Panc1 (cell line): ENCODE measurements around the gene TXNRD1. TPM values are rescaled to one million over a fixed set of nuclear protein-coding genes. Genes with fewer than 3 reads are reported as not detected.
A peak's percentile ranks its signal among the peaks of the same experiment; 100 is the strongest.

Experiments
- ATAC-seq: fragments of 200-7000 bp; cut with Tn5 transposase; 2 replicates; pipeline ENCODE4 v1.9.1; 2020; ENCODE audit warnings: mild to moderate bottlenecking, moderate library complexity
- BruUV-seq: library from RNA; stranded (reverse); fragments of 400-500 nt; replicated peaks from 2 replicates; lab custom pipeline; 2021; lab: Mats Ljungman, UMichigan
- CTCF ChIA-PET: fragments of 300-600 bp; sonication (Branson Sonifier 250); formaldehyde crosslinking; loops from one replicate; lab custom pipeline; 2022; ENCODE audit warnings: antibody characterized with exemption; lab: Charles Lee
- POLR2A ChIA-PET: fragments of 300-600 bp; sonication (Branson Sonifier 250); formaldehyde crosslinking; loops from one replicate; lab custom pipeline; 2022; ENCODE audit warnings: antibody characterized with exemption; lab: Charles Lee
- DNase-seq: peaks from one replicate; pipeline ENCODE4 v3.0.0-alpha.2; 2010; ENCODE audit warnings: low read depth, low spot score
- H3K27ac ChIP-seq: 2 replicates; pipeline ENCODE4 v1.5.1; 2011; ENCODE audit warnings: mild to moderate bottlenecking, low read length, inconsistent platforms
- H3K27me3 ChIP-seq: fragments of 200-500 bp; sonication (Bioruptor generic); 2 replicates; pipeline ENCODE4 v1.6.0; 2014; ENCODE audit warnings: low read length, inconsistent platforms; ENCODE audit not compliant: control insufficient read depth, insufficient read depth
- H3K36me3 ChIP-seq: fragments of 200-500 bp; sonication (Bioruptor generic); 2 replicates; pipeline ENCODE4 v1.5.1; 2014; ENCODE audit warnings: inconsistent platforms, mild to moderate bottlenecking, low read length, moderate library complexity; ENCODE audit not compliant: control insufficient read depth, insufficient read depth
- H3K4me1 ChIP-seq: 2 replicates; pipeline ENCODE4 v1.5.1; 2011; ENCODE audit warnings: inconsistent platforms, mild to moderate bottlenecking, low read length, moderate library complexity; ENCODE audit not compliant: control insufficient read depth, insufficient read depth
- H3K4me3 ChIP-seq, 2 experiments: 2 replicates each; pipeline ENCODE4 v1.5.1; 2011 to 2012; ENCODE audit warnings: low read depth in 2 of 2, low read length in 2 of 2, mild to moderate bottlenecking in 2 of 2, inconsistent platforms in 1 of 2, moderate library complexity in 1 of 2
- H3K9me3 ChIP-seq: fragments of 200-500 bp; sonication (Bioruptor generic); 2 replicates; pipeline ENCODE4 v1.5.1; 2014; ENCODE audit warnings: low read depth, mild to moderate bottlenecking, inconsistent platforms, low read length, moderate library complexity; ENCODE audit not compliant: control insufficient read depth, insufficient read depth
- CTCF ChIP-seq: fragments of 450-650 bp; IDR thresholded peaks from 2 replicates; pipeline ENCODE4 v1.5.1; 2017; ENCODE audit warnings: mild to moderate bottlenecking
- POLR2AphosphoS5 ChIP-seq: IDR thresholded peaks from 2 replicates; pipeline ENCODE4 v1.6.1; 2012; ENCODE audit warnings: mild to moderate bottlenecking, low read depth, low read length, moderate library complexity
- REST ChIP-seq, 2 experiments: IDR thresholded peaks; 2 replicates each; pipeline ENCODE4 v1.6.1; 2011 to 2012; ENCODE audit warnings: low read depth in 2 of 2, control low read depth in 1 of 2, low read length in 1 of 2, mild to moderate bottlenecking in 1 of 2, moderate library complexity in 1 of 2; ENCODE audit not compliant: insufficient read depth in 1 of 2
- SIN3A ChIP-seq: IDR thresholded peaks from 2 replicates; pipeline ENCODE4 v1.6.1; 2012; ENCODE audit warnings: low read depth, mild to moderate bottlenecking, low read length, moderate library complexity, borderline replicate concordance; ENCODE audit not compliant: insufficient read depth
- TCF7L2 ChIP-seq: IDR thresholded peaks from 2 replicates; pipeline ENCODE4 v1.6.1; 2011; ENCODE audit warnings: mild to moderate bottlenecking, low read depth, low read length, inconsistent platforms
- in situ Hi-C: cut with HindIII; loops from 2 replicates; pipeline ENCODE4 v1.10.0; 2016; ENCODE audit warnings: low sequenced_read_pairs, low pct_unique_long_range_greater_than_20kb
- intact Hi-C: fragments of 100-400 bp; cut with micrococcal nuclease; formaldehyde crosslinking; loops from one replicate; pipeline ENCODE4 v1.10.0; 2022; ENCODE audit not compliant: unreplicated experiment
- total RNA-seq: library from RNA; stranded (reverse); gene quantifications from one replicate; pipeline ENCODE4 v1.2.1, GENCODE V29; 2021; ENCODE audit not compliant: unreplicated experiment

The TXNRD1 gene
- total RNA-seq, 1 experiment from 2014 or later = 348 TPM

- Histone ChIP-seq H3K4me3 (peak overlapping the region in 1 of 2 experiments; percentile 21; a peak in 1 of 4 replicates), H3K4me1 (no peaks in the 10 kb centered on the region), H3K9me3 (no peaks in the 10 kb centered on the region), H3K27ac (no peak overlapping the region), H3K36me3 (no peaks in the 10 kb centered on the region), H3K27me3 (no peaks in the 10 kb centered on the region; the same call in 1 of the 2 replicates)
- no peak for ATAC-seq
- in situ Hi-C loops = no loop called here
- TF ChIP-seq REST (IDR thresholded peaks at IDR 0.05; ENCODE audit: insufficient read depth in 1 of 2, low read depth in 2 of 2, low read length in 1 of 2) = no peak
- no peak for TF ChIP-seq POLR2AphosphoS5
- TF ChIP-seq CTCF = no peak
- no peak for TF ChIP-seq TCF7L2
- no peak for TF ChIP-seq SIN3A
- no TSS peak for BruUV-seq
- POLR2A ChIA-PET = no interaction called here
- CTCF ChIA-PET = interaction anchor here (0.7 to 1.1 kb wide), 4 partner anchors 8 to 702 kb away, joined by 3 read pairs; no protein-coding TSS in a partner anchor
- DNase-seq = no peak
- intact Hi-C loops = loop anchor here (2.0 to 10.0 kb wide), 2 partner anchors 493 to 671 kb away; no protein-coding TSS in a partner anchor
These were observed 165.8 kb downstream of the TXNRD1 start for GRCh38 chr12:104381341-104381730.

- TF ChIP-seq POLR2AphosphoS5 (no peak), CTCF (peak; percentile 95)
- DNase-seq = peak; percentile 55
- Histone ChIP-seq H3K4me1 (no peaks in the 10 kb centered on the region), H3K9me3 (no peaks in the 10 kb centered on the region), H3K27ac (no peak overlapping the region), H3K36me3 (no peaks in the 10 kb centered on the region), H3K27me3 (no peaks in the 10 kb centered on the region; the same call in 1 of the 2 replicates), H3K4me3 (peak overlapping the region in 1 of 2 experiments; percentile 21; a peak in 1 of 4 replicates)
- intact Hi-C loops = loop anchor here (2.0 to 10.0 kb wide), 2 partner anchors 493 to 671 kb away; no protein-coding TSS in a partner anchor
- CTCF ChIA-PET = interaction anchor here (0.7 to 1.1 kb wide), 4 partner anchors 8 to 702 kb away, joined by 3 read pairs; no protein-coding TSS in a partner anchor
- in situ Hi-C loops = no loop called here
- no TSS peak for BruUV-seq
- peak; percentile 91 for ATAC-seq
- POLR2A ChIA-PET = no interaction called here
These were observed 166.3 kb downstream of the TXNRD1 start for GRCh38 chr12:104381731-104382480.
